ENCODE data around the gene MEIOSIN. TPM values are rescaled to one million over a fixed set of nuclear protein-coding genes. Genes with fewer than 3 reads are reported as not detected.
A peak's percentile ranks its signal among the peaks of the same experiment; 100 is the strongest.

Gene MEIOSIN
- total RNA-seq, 2 donors from 2014 or later: not detected

DNA sequence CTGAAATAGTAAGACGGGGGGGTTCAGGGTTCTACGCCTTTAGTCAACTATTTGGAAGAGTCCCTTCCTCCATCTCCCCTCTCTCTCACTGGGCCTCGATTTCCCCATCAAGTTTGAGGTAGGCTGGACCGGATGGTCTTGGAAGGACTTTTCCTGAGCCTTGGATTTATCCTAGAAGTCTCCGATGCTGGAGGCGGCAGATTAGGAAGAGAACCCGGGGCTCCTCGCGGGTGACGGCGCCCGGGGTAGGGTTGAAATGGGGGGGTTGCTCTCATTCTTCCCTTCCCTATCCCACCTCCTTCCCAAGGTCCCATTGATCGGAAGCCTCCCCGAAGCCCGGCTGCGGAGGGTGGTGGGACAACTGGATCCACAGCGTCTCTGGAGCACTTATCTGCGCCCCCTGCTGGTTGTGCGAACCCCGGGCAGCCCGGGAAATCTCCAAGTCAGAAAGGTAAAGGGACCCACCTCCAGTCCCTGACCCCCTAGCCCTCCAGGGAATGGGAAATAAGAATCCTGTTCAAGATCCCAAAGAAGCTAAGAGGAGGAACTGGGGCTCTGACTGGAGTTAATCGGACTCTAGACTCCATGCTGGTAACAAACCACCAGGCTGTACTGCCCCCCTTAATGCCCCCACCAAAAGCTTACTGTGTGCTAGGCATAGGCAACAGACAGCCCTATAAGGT lies 40.0 kb upstream of the MEIOSIN start:
- no peaks in the 10 kb centered on the region for H3K27me3 ChIP-seq (replicated peaks; ENCODE audit: insufficient read depth)
- peak overlapping the region; percentile 81 to 89 for H3K27ac ChIP-seq
- DNase-seq (ENCODE audit: low spot score) (peak; percentile 53), ATAC-seq (ENCODE audit: insufficient number of reproducible peaks, low FRiP score, low read depth) (no peak)
- TF ChIP-seq, protein P1, sequence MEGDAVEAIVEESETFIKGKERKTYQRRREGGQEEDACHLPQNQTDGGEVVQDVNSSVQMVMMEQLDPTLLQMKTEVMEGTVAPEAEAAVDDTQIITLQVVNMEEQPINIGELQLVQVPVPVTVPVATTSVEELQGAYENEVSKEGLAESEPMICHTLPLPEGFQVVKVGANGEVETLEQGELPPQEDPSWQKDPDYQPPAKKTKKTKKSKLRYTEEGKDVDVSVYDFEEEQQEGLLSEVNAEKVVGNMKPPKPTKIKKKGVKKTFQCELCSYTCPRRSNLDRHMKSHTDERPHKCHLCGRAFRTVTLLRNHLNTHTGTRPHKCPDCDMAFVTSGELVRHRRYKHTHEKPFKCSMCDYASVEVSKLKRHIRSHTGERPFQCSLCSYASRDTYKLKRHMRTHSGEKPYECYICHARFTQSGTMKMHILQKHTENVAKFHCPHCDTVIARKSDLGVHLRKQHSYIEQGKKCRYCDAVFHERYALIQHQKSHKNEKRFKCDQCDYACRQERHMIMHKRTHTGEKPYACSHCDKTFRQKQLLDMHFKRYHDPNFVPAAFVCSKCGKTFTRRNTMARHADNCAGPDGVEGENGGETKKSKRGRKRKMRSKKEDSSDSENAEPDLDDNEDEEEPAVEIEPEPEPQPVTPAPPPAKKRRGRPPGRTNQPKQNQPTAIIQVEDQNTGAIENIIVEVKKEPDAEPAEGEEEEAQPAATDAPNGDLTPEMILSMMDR (IDR thresholded peaks at IDR 0.05): peak; percentile 85
- peaks cover 14% of the 10 kb centered on the region for H3K36me3 ChIP-seq
- H3K4me1 ChIP-seq (ENCODE audit: control insufficient read depth in 1 of 2, low read depth in 2 of 2): peaks cover 6 to 18% of the 10 kb centered on the region in 2 donors
- no peaks in the 10 kb centered on the region for H3K9me3 ChIP-seq
- H3K4me3 ChIP-seq: peak overlapping the region; percentile 89

DNA sequence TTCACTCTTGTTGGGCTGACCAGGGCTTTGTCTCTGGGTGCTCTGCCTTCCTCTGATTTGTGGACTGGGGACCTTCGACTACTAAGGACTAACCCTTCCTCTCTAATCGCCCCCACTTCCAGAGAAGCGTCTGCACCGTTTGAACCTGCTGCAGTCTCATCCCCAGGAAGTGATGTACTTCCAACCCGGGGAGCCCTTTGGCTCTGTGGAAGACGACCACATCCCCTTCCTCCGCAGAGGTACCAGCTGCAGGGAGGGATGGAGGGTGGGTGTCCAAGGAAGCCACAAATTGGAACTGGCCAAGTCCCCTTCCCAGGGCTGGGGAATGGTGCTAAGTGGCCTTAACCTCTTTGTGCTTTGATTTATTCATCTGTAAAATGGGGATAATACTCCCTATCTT lies 31.6 kb upstream of the MEIOSIN start:
- no peaks in the 10 kb centered on the region for H3K9me3 ChIP-seq
- peaks cover 3% of the 10 kb centered on the region for H3K36me3 ChIP-seq
- H3K4me3 ChIP-seq: no peak overlapping the region
- no peak for DNase-seq (ENCODE audit: low spot score)
- no peak for ATAC-seq (ENCODE audit: insufficient number of reproducible peaks, low FRiP score, low read depth)
- TF ChIP-seq, protein P1 (IDR thresholded peaks at IDR 0.05): no peak
- no peaks in the 10 kb centered on the region for H3K4me1 ChIP-seq (ENCODE audit: control insufficient read depth in 1 of 2, low read depth in 2 of 2)
- H3K27me3 ChIP-seq (replicated peaks; ENCODE audit: insufficient read depth): no peaks in the 10 kb centered on the region
- H3K27ac ChIP-seq: no peak overlapping the region

DNA sequence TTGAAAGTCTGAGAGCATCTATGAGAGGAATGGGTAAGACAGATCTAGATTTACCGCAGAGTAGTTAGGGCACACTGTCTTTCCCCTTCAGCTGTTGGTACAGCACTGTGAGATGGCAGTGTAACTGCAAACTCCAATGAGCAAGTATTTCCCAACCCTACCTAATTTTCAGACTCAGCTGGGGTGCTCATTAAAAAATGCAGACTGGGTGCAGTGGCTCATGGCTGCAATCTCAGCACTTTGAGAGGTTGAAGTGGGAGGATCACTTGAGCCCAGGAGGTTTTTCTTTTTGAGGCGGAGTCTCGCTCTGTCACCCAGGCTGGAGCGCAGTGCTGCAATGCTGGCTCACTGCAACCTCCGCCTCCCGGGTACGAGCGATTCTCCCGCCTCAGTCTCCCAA lies 28.1 kb upstream of the MEIOSIN start:
- Histone ChIP-seq H3K27me3 (replicated peaks; ENCODE audit: insufficient read depth) (no peaks in the 10 kb centered on the region), H3K9me3 (no peaks in the 10 kb centered on the region), H3K4me1 (ENCODE audit: control insufficient read depth in 1 of 2, low read depth in 2 of 2) (peaks cover 0 to 3% of the 10 kb centered on the region in 2 donors), H3K36me3 (peaks cover 3% of the 10 kb centered on the region), H3K27ac (no peak overlapping the region), H3K4me3 (no peak overlapping the region)
- no peak for ATAC-seq (ENCODE audit: insufficient number of reproducible peaks, low FRiP score, low read depth)
- TF ChIP-seq, protein P1 (IDR thresholded peaks at IDR 0.05): no peak
- DNase-seq (ENCODE audit: low spot score): no peak

DNA sequence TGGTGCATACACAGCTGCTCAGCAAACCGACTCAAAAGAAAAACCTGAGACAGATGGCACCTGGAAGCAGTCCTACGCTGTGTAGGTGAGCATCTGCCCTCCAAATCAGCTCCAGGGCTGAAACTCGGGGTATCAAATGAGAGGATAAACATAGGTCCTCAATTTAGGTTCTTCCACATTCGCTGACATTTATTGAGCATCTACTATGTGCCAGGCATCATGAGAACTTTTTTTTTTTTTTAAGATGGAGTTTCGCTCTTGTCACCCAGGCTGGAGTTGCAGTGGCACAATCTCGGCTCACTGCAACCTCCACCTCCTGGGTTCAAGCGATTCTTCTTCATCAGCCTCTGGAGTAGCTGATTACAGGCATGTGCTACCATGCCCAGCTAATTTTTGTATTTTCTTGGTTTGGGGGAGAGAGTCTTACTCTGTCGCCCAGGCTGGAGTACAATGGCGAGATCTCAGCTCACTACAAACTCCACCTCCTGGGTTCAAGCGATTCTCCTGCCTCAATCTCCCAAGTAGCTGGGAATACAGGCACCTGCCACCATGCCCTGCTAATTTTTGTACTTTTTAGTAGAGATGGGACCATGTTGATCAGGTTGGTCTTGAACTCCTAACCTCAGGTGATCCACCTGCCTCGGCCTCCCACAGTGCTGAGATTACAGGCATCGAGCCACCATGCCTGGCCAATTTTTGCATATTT lies 27.4 kb upstream of the MEIOSIN start:
- DNase-seq (ENCODE audit: low spot score): no peak
- Histone ChIP-seq H3K4me1 (ENCODE audit: control insufficient read depth in 1 of 2, low read depth in 2 of 2) (peaks cover 0 to 3% of the 10 kb centered on the region in 2 donors), H3K9me3 (no peaks in the 10 kb centered on the region), H3K27ac (no peak overlapping the region), H3K27me3 (replicated peaks; ENCODE audit: insufficient read depth) (no peaks in the 10 kb centered on the region), H3K36me3 (peaks cover 3% of the 10 kb centered on the region), H3K4me3 (no peak overlapping the region)
- no peak for ATAC-seq (ENCODE audit: insufficient number of reproducible peaks, low FRiP score, low read depth)
- TF ChIP-seq, protein P1 (IDR thresholded peaks at IDR 0.05): no peak

DNA sequence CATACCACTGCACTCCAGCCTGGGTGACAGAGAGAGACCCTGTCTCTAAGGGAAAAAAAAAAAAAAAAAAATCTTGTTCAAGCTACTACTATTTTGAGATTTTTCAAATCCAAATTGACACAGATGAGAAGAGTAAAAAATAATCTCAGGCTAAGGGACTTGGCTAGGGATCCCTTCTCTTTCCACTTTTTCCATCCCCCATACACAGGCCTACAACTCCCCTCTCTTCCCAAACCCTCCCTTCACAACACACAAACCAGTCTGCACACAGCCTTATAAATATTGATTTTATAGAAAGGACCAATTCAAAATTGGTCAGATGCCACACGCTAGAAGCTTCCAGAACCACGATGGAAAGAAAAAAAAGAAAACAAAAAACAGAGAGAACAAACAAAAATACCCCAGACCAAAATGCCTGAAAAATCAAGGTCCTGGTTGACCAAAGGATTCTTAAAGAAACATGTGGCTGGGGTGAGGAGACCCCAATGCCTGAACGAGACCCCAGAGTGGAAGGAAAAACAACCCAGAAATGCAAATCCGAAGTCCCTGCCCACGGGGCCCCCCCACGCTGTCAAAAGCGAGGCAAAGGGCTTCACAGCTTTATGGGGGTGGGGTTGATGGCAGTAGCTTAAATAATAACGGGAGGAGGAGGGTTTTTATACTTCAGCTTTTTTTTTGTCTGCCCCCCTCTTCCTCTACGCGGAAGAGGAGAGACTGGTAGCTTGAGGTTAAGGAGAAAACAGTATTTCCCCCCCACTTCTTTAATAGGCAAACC lies 22.7 kb upstream of the MEIOSIN start:
- ATAC-seq (ENCODE audit: insufficient number of reproducible peaks, low FRiP score, low read depth): no peak
- Histone ChIP-seq H3K27me3 (replicated peaks; ENCODE audit: insufficient read depth) (no peaks in the 10 kb centered on the region), H3K9me3 (no peaks in the 10 kb centered on the region), H3K36me3 (peaks cover 20% of the 10 kb centered on the region), H3K27ac (no peak overlapping the region), H3K4me3 (no peak overlapping the region), H3K4me1 (ENCODE audit: control insufficient read depth in 1 of 2, low read depth in 2 of 2) (peaks cover 0 to 3% of the 10 kb centered on the region in 2 donors)
- TF ChIP-seq, protein P1 (IDR thresholded peaks at IDR 0.05): no peak
- no peak for DNase-seq (ENCODE audit: low spot score)
